NB4 (cell line): ENCODE results near the gene CHRNA1.
A peak's percentile ranks its signal among the peaks of the same experiment; 100 is the strongest.

Source experiments
- DNase-seq: peaks from one replicate; pipeline ENCODE4 v3.0.0; 2010; ENCODE audit warnings: low read depth
- H3K4me3 ChIP-seq: one replicate; pipeline ENCODE4 v1.5.1; 2011; ENCODE audit warnings: mild to moderate bottlenecking, low read depth, low read length, moderate library complexity
- MAX ChIP-seq: IDR thresholded peaks from 2 replicates; pipeline ENCODE4 v1.6.1; 2011; ENCODE audit warnings: low read depth, low read length
- MYC ChIP-seq: IDR thresholded peaks from 2 replicates; pipeline ENCODE4 v1.6.1; 2011; ENCODE audit warnings: low read depth, low read length
- POLR2A ChIP-seq: IDR thresholded peaks from 2 replicates; pipeline ENCODE4 v1.6.1; 2011; ENCODE audit warnings: mild to moderate bottlenecking; ENCODE audit not compliant: insufficient read length; ENCODE audit errors: extremely low read depth
- TF ChIP-seq, protein P1 (sequence below): IDR thresholded peaks from one replicate; pipeline ENCODE4 v1.5.1; 2012; ENCODE audit warnings: low read depth, low read length

CHRNA1 gene

DNA sequence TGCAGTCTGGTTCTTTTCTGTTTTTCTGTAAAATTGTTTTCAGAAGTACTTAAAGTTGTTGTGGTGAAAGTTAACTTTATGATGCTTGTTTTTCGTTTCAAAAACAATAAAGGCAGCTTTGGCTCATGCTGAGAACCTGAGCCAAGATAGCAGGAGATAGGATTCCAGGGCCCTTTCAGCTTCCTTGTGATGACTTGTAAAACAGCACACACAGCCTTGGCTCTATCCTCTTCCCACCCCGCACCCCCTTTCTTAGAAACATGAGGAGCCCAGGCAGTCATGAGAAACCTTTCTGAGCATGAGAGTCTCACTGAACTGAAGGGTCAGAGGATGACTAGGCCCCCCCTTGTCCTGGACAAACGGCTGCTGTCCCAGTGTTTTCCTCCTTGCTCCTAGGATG, 12.4 kb upstream of the CHRNA1 start:
- H3K4me3 ChIP-seq: no peak overlapping the region
- TF ChIP-seq MAX (no peak), POLR2A (no peak), MYC (no peak)
- TF ChIP-seq, protein P1, sequence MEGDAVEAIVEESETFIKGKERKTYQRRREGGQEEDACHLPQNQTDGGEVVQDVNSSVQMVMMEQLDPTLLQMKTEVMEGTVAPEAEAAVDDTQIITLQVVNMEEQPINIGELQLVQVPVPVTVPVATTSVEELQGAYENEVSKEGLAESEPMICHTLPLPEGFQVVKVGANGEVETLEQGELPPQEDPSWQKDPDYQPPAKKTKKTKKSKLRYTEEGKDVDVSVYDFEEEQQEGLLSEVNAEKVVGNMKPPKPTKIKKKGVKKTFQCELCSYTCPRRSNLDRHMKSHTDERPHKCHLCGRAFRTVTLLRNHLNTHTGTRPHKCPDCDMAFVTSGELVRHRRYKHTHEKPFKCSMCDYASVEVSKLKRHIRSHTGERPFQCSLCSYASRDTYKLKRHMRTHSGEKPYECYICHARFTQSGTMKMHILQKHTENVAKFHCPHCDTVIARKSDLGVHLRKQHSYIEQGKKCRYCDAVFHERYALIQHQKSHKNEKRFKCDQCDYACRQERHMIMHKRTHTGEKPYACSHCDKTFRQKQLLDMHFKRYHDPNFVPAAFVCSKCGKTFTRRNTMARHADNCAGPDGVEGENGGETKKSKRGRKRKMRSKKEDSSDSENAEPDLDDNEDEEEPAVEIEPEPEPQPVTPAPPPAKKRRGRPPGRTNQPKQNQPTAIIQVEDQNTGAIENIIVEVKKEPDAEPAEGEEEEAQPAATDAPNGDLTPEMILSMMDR: no peak
- no peak for DNase-seq

DNA sequence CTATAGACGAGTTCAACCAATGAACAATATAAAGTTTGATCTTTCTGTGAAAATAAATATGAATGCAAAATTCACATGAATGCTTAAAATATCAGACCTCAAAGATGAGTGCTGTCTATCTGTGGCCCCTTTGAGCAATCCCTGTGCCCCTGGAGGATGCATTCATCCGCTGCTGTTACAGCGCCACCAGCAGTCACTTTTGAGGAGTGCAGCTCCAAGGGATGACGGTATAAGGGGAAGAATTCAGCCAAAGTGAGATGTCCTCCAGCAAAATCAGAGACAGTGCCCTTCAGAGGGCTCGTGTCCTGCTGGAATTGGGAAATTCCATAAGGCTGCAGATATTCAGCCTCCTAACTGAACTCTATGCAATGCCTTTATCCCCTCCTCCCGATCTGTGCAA, 12.0 kb upstream of the CHRNA1 start:
- DNase-seq: no peak
- no peak overlapping the region for H3K4me3 ChIP-seq
- TF ChIP-seq POLR2A: no peak
- TF ChIP-seq, protein P1: peak; percentile 44

DNA sequence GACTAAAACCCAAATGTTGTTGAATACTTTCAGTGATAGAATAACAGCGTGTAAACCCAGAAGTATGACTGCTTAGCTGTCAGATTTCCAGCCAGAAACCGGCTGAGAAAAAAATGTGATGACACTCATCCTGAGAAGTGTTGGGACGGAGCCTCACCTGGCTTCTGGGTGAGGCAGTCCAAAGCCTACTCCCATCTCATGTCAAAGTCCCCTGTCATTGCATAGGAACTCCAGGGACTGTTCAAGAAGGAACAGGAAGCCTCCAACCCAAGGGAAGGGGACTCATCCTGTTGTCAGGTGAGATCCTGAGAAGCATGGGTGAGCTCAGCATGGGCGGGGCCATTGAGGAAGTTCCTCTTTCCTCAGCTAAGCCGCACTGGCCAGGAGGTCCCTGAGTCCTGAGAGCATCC, 11.3 kb upstream of the CHRNA1 start:
- peak; percentile 22 for DNase-seq
- TF ChIP-seq MAX (no peak), MYC (no peak), POLR2A (no peak)
- TF ChIP-seq, protein P1: no peak
- H3K4me3 ChIP-seq: no peak overlapping the region

DNA sequence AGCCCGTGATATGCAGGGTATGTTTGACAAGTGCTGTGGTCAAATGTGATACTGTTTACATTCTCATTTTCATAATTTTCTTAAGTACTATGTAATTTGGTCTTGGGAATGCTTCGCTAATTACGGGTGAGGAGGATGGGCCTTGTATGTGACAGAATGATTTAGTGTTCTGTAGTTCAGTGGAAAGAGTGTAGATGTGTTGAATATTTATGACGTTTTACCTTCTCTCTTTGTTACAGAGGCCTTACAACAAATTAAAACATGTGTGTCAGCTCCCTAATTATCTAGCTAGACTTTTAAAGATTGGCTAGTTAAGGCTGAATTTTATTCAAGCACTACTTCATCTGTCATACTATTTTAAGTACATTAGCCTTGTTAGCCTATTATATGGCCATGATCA, 10.6 kb upstream of the CHRNA1 start:
- DNase-seq: no peak
- no peak overlapping the region for H3K4me3 ChIP-seq
- TF ChIP-seq MYC: no peak
- TF ChIP-seq, protein P1: no peak
- no peak for TF ChIP-seq POLR2A
- no peak for TF ChIP-seq MAX

DNA sequence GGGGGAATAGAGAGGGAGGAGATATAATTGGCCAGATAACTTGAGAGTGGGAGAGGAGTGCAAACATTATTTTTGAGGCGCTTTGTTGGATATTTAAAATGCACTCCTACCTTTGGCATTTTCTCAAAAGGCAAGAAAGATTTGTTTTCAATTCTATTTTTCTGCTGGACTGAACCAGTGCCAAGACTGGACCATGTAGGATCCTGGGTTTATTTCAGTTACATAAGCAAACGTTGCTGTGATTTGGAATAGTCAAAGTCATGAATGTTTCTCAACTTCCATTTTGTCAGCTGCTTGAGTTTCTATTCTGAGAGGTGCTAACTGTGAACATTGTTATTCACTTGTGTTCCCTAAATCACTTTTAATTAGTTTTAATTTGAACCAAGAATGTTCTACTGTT, 8.9 kb upstream of the CHRNA1 start:
- TF ChIP-seq, protein P1: no peak
- TF ChIP-seq MAX (no peak), POLR2A (no peak)
- DNase-seq: no peak
- no peak overlapping the region for H3K4me3 ChIP-seq

- DNase-seq: no peak
- TF ChIP-seq, protein P1: no peak
- TF ChIP-seq MAX: no peak
- TF ChIP-seq POLR2A: no peak
- TF ChIP-seq MYC: no peak
- no peak overlapping the region for H3K4me3 ChIP-seq
Observed at GRCh38 chr2:174772472-174772801, 8.2 kb upstream of the CHRNA1 start.
